Vagina (tissue), 2 donors: ENCODE measurements around the gene SMCO3.

Source experiments
- CTCF ChIP-seq, 3 experiments: fragments of 450-650 bp in 2 of 3; fragments of 200-600 bp in 1 of 3; sonication (generic) in 1 of 3; IDR thresholded peaks; one replicate each; pipeline ENCODE4 v1.5.1; 2017 to 2019; ENCODE audit warnings: antibody characterized with exemption in 3 of 3, mild to moderate bottlenecking in 2 of 3, moderate library complexity in 2 of 3
- POLR2A ChIP-seq, 2 donors: fragments of 450-650 bp; IDR thresholded peaks; one replicate each; pipeline ENCODE4 v1.6.1; 2017; ENCODE audit warnings: antibody characterized with exemption in 2 of 2, mild to moderate bottlenecking in 2 of 2, moderate library complexity in 2 of 2
- POLR2AphosphoS5 ChIP-seq, 2 donors: sonication (generic); formaldehyde crosslinking; IDR thresholded peaks; one replicate each; pipeline ENCODE4 v1.9.0; 2017; ENCODE audit warnings: antibody characterized with exemption in 2 of 2, mild to moderate bottlenecking in 2 of 2, low read depth in 1 of 2; ENCODE audit not compliant: insufficient read depth in 1 of 2

DNA sequence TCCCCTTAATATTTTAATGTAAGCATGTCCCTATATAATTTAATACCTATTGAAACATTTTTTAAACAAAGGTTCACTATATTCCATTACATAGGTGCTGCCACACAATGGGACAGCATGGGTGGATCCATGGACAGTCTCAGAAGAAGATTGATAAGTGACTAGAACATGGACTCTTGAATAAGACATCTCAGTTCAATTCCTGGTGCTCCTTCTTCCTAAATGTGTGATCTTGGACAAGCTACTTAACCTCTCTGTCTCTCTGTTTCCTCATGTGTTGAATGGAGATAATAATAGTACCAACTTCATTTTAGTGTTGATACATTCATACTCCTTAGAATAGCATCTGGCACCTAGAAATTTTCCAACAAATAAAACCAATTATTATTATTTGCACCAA is 30.4 kb upstream of the SMCO3 start:
- no peak for TF ChIP-seq POLR2A (IDR thresholded peaks at IDR 0.05)
- no peak for TF ChIP-seq CTCF (IDR thresholded peaks at IDR 0.05)
- TF ChIP-seq POLR2AphosphoS5 (IDR thresholded peaks at IDR 0.05; ENCODE audit: insufficient read depth in 1 of 2, low read depth in 1 of 2), result no peak
